Smooth muscle cell (in vitro differentiated cells): ENCODE measurements around the gene DYRK3. TPM values are rescaled to one million over a fixed set of nuclear protein-coding genes. Genes with fewer than 3 reads are reported as not detected.

Source experiments
- DNase-seq: peaks from one replicate; lab custom pipeline; 2025; ENCODE audit not compliant: unreplicated experiment; lab: John Stamatoyannopoulos, UW
- H2AFZ ChIP-seq: fragments of 200-600 bp; sonication (generic); 2 replicates; pipeline ENCODE4 v1.6.0; 2016; ENCODE audit warnings: antibody characterized with exemption, low read depth, mild to moderate bottlenecking
- H3F3A ChIP-seq: fragments of 200-600 bp; sonication (generic); 2 replicates; pipeline ENCODE4 v1.6.0; 2017; ENCODE audit warnings: antibody characterized with exemption, low read depth
- H3K27ac ChIP-seq: fragments of 200-600 bp; sonication (generic); 2 replicates; pipeline ENCODE4 v1.5.1; 2016; ENCODE audit warnings: low read depth, mild to moderate bottlenecking
- H3K27me3 ChIP-seq: fragments of 200-600 bp; sonication (generic); 2 replicates; pipeline ENCODE4 v1.6.1; 2016; ENCODE audit warnings: low read depth, mild to moderate bottlenecking
- H3K36me3 ChIP-seq: fragments of 200-600 bp; sonication (generic); 2 replicates; pipeline ENCODE4 v1.5.1; 2016; ENCODE audit warnings: low read depth
- H3K4me1 ChIP-seq: fragments of 200-600 bp; sonication (generic); 2 replicates; pipeline ENCODE4 v1.5.1; 2016; ENCODE audit warnings: low read depth
- H3K4me2 ChIP-seq: fragments of 200-600 bp; sonication (generic); 2 replicates; pipeline ENCODE4 v1.6.0; 2016; ENCODE audit warnings: mild to moderate bottlenecking
- H3K4me3 ChIP-seq: fragments of 200-600 bp; sonication (generic); 2 replicates; pipeline ENCODE4 v1.5.1; 2016; ENCODE audit warnings: mild to moderate bottlenecking
- H3K79me2 ChIP-seq: fragments of 200-600 bp; sonication (generic); 2 replicates; pipeline ENCODE4 v1.6.0; 2016; ENCODE audit warnings: low read depth, mild to moderate bottlenecking
- H3K9ac ChIP-seq: fragments of 200-600 bp; sonication (generic); 2 replicates; pipeline ENCODE4 v1.6.0; 2016; ENCODE audit warnings: low read depth
- H3K9me3 ChIP-seq: fragments of 200-600 bp; sonication (generic); replicated peaks from 2 replicates; pipeline ENCODE4 v1.5.1; 2016; ENCODE audit warnings: low read depth
- H4K20me1 ChIP-seq: fragments of 200-600 bp; sonication (generic); 2 replicates; pipeline ENCODE4 v1.6.0; 2016; ENCODE audit warnings: low read depth
- WGBS: methylation state at CpG from one replicate; pipeline ENCODE4 v1.1.7; 2016; ENCODE audit warnings: low lambda C conversion rate; 5-methylcytosine and 5-hydroxymethylcytosine counted together
- polyA plus RNA-seq: library from polyadenylated mRNA; unstranded; fragments of >200 nt; fragmentation: Nextera tagmentation; extraction: Ambion mirVana; gene quantifications from 2 replicates; pipeline ENCODE4 v1.2.1, GENCODE V29; 2016
- total RNA-seq: library from RNA; depleted of rRNA; stranded (reverse); fragments of >200 nt; gene quantifications from 2 replicates; pipeline ENCODE4 v1.2.3, GENCODE V29; 2014
- TF ChIP-seq, protein P1 (sequence below): fragments of 200-600 bp; sonication (generic); IDR thresholded peaks from 2 replicates; pipeline ENCODE4 v1.5.1; 2017; ENCODE audit warnings: borderline replicate concordance, mild to moderate bottlenecking, antibody characterized with exemption; ENCODE audit not compliant: insufficient read depth, poor library complexity, severe bottlenecking

DYRK3 gene
- total and polyA plus RNA-seq, 2 experiments from 2014 or later = 11.1 to 13.7 TPM

GRCh38 chr1:206654828-206655227 lies 19.5 kb downstream of the DYRK3 start:
- H3K9me3 ChIP-seq = no peaks in the 10 kb centered on the region
- H3K9ac ChIP-seq = no peak overlapping the region
- H3F3A ChIP-seq = no peaks in the 10 kb centered on the region
- TF ChIP-seq, protein P1, sequence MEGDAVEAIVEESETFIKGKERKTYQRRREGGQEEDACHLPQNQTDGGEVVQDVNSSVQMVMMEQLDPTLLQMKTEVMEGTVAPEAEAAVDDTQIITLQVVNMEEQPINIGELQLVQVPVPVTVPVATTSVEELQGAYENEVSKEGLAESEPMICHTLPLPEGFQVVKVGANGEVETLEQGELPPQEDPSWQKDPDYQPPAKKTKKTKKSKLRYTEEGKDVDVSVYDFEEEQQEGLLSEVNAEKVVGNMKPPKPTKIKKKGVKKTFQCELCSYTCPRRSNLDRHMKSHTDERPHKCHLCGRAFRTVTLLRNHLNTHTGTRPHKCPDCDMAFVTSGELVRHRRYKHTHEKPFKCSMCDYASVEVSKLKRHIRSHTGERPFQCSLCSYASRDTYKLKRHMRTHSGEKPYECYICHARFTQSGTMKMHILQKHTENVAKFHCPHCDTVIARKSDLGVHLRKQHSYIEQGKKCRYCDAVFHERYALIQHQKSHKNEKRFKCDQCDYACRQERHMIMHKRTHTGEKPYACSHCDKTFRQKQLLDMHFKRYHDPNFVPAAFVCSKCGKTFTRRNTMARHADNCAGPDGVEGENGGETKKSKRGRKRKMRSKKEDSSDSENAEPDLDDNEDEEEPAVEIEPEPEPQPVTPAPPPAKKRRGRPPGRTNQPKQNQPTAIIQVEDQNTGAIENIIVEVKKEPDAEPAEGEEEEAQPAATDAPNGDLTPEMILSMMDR = no peak
- H3K4me3 ChIP-seq = no peak overlapping the region
- 85% methylated on average over 2 of the region's 2 CpGs for WGBS
- no peak overlapping the region for H3K4me2 ChIP-seq
- peaks cover 4% of the 10 kb centered on the region for H3K36me3 ChIP-seq
- no peak for DNase-seq
- H3K4me1 ChIP-seq = peaks cover 15% of the 10 kb centered on the region
- H3K27ac ChIP-seq = no peak overlapping the region
- no peak overlapping the region for H2AFZ ChIP-seq
- H4K20me1 ChIP-seq = no peaks in the 10 kb centered on the region
- peaks cover 9% of the 10 kb centered on the region for H3K27me3 ChIP-seq
- no peaks in the 10 kb centered on the region for H3K79me2 ChIP-seq

GRCh38 chr1:206655471-206655882 lies 20.1 kb downstream of the DYRK3 start:
- no peak overlapping the region for H3K4me3 ChIP-seq
- H2AFZ ChIP-seq = no peak overlapping the region
- no peaks in the 10 kb centered on the region for H4K20me1 ChIP-seq
- no peak overlapping the region for H3K9ac ChIP-seq
- H3K27ac ChIP-seq = no peak overlapping the region
- 81% methylated on average over 4 of the region's 4 CpGs for WGBS
- H3F3A ChIP-seq = no peaks in the 10 kb centered on the region
- H3K9me3 ChIP-seq = no peaks in the 10 kb centered on the region
- no peak for DNase-seq
- TF ChIP-seq, protein P1 = no peak
- peaks cover 9% of the 10 kb centered on the region for H3K27me3 ChIP-seq
- H3K4me1 ChIP-seq = peaks cover 15% of the 10 kb centered on the region
- H3K79me2 ChIP-seq = no peaks in the 10 kb centered on the region
- H3K36me3 ChIP-seq = peaks cover 4% of the 10 kb centered on the region
- no peak overlapping the region for H3K4me2 ChIP-seq

DNA sequence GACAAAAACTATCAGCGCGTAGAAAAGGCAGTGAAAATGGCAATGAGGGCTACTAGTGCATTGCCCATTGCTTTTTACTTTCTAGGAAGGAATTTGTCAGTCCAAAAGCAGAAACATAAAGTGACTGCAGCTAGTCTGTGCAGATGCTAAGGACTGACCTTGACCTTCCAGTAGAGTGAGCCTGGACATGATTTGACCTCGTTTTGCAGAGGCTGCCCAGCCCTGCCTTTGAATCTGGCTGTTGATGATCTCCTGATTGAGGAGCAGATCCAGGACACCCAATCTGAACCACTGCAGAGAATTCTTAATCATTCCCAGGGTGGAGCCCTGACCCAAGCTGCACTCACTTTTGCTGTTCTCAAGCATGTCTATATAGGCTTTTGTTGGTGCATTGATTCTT lies 21.6 kb downstream of the DYRK3 start:
- H3K9me3 ChIP-seq = no peaks in the 10 kb centered on the region
- no peak overlapping the region for H3K9ac ChIP-seq
- H2AFZ ChIP-seq = no peak overlapping the region
- no peaks in the 10 kb centered on the region for H4K20me1 ChIP-seq
- no peak for DNase-seq
- H3K27me3 ChIP-seq = peaks cover 9% of the 10 kb centered on the region
- H3K4me3 ChIP-seq = no peak overlapping the region
- peaks cover 15% of the 10 kb centered on the region for H3K4me1 ChIP-seq
- no peak overlapping the region for H3K4me2 ChIP-seq
- no peaks in the 10 kb centered on the region for H3K79me2 ChIP-seq
- no peak overlapping the region for H3K27ac ChIP-seq
- TF ChIP-seq, protein P1 = no peak
- no peaks in the 10 kb centered on the region for H3F3A ChIP-seq
- WGBS = 94% methylated on average over 3 of the region's 3 CpGs
- no peaks in the 10 kb centered on the region for H3K36me3 ChIP-seq

- Histone ChIP-seq H3K9me3 (no peaks in the 10 kb centered on the region), H4K20me1 (no peaks in the 10 kb centered on the region), H3K4me3 (no peak overlapping the region), H3K79me2 (no peaks in the 10 kb centered on the region), H3K36me3 (no peaks in the 10 kb centered on the region), H3K9ac (no peak overlapping the region), H3K4me1 (peaks cover 15% of the 10 kb centered on the region), H3K4me2 (no peak overlapping the region), H3K27ac (no peak overlapping the region), H3K27me3 (peaks cover 17% of the 10 kb centered on the region), H2AFZ (no peak overlapping the region), H3F3A (no peaks in the 10 kb centered on the region)
- TF ChIP-seq, protein P1 = no peak
- 65% methylated on average over 6 of the region's 6 CpGs for WGBS
- no peak for DNase-seq
Measured at GRCh38 chr1:206657751-206658150, 22.4 kb downstream of the DYRK3 start.
